Fibroblast of skin of right quadriceps (primary cell): ENCODE data around the gene DYSF.
"Not testable (repeated sequence)": the region's sequence is repeated elsewhere in the genome, so short reads cannot be mapped to it uniquely, and the experiment has no call there.

Source experiments
- DNase-seq: peaks from one replicate; pipeline ENCODE4 v3.0.0-alpha.2; 2013

The DYSF gene

DNA sequence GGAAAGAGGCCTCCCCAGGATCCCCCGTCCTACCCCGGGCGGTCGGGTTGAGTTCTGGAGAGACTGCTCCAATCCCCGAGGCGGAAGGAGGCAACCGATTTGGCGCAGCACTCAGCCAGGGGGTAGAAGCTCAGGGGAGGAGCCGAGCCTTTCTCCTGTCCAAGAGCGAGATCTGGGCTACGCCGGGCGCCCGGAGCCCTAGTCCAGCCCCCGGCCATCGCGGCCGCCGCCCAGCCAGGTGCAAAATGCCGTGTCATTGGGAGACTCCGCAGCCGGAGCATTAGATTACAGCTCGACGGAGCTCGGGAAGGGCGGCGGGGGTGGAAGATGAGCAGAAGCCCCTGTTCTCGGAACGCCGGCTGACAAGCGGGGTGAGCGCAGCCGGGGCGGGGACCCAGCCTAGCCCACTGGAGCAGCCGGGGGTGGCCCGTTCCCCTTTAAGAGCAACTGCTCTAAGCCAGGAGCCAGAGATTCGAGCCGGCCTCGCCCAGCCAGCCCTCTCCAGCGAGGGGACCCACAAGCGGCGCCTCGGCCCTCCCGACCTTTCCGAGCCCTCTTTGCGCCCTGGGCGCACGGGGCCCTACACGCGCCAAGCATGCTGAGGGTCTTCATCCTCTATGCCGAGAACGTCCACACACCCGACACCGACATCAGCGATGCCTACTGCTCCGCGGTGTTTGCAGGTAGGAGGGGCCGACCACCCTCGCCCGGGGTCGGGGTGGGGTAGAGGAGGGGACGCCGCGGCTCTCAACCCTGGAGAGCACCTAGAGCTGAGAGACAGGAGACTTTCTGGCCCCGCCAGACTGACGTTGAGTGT is at the start of gene DYSF:
TSS of gene DYSF (plus strand) at position 158 of the 817 bp plus-strand sequence.
- no peak for DNase-seq

DNA sequence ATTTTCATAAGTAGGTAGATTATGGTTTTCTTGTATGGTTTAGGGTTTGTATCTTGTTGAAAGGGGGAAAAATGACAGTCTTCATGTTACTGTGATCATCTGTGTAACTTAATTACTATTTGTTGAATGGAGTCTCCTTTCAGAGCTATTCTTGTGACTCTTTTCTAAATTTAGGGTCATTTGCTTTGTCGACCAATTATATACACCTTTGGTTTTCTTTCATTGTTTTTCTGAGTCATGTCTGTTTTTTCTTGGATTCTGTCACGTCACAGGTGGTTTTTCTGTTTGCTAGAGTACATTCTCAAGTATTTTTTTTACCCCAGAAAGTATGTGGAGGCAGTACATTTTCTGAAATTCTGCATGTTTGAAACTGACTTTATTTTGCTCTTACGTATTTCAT is 43.8 kb upstream of the DYSF start:
- DNase-seq: no peak

DNA sequence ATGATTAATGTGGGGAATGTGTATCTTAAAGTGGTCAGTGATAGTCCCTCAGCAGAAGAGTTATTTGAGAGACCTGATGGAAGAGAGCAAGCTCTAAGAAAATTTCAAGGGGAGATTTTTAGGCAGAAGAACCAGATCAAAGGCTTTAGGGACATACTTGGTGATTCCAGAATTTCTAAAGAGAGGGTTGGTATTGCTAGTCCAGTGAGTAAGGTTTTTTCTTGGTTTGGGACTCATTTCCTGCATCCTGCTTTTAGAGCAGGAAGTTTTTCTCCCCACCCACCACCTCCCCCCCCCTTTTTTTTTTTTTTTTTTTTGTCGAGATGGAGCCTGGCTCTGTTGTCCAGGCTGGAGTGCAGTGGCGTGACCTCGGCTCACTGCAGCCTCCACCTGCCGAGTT is 42.7 kb upstream of the DYSF start:
- DNase-seq: no peak

DNA sequence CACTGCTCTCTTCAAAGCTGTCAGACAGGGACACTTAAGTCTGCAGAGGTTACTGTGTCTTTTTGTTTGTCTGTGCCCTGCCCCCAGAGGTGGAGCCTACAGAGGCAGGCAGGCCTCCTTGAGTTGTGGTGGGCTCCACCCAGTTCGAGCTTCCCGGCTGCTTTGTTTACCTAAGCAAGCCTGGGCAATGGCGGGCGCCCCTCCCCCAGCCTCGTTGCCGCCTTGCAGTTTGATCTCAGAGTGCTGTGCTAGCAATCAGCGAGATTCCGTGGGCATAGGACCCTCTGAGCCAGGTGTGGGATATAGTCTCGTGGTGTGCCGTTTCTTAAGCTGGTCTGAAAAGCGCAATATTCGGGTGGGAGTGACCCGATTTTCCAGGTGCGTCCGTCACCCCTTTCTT is 36.5 kb upstream of the DYSF start:
- DNase-seq: not testable (repeated sequence)

DNA sequence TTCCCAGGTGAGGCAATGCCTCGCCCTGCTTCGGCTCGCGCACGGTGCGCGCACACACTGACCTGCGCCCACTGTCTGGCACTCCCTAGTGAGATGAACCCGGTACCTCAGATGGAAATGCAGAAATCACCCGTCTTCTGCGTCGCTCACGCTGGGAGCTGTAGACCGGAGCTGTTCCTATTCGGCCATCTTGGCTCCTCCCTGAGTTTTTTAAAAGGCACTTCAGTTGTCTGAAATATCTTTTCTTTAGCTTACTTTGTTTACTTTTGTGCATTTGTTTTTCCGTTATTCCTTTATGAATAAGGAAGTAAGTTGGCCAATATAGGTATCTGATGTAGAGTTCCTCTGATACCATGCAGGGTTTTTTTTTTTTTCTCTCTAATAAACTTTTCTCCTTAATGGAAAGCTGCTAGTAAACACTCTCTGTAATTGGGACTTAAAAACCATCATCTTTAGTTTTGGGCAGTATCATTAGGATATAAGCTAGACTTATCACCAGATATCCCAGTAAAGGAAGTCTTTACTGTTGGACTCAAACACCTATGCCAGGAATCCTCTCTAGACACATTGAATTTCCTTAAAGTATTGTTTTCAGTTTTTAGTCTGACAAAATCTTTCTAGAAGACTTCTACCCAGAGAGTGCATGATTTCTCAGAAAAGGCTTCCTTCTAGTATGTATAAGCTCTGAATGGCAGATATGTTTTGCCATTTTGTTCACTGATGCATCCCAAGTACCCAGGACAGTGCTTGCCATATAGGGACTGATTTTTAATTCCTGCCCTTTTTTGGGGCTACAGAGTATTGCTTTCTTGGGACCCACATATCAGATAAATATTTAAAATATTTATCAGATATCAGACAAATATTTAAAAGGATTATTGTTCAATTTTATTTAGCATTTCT is 35.8 kb upstream of the DYSF start:
- DNase-seq: no peak

DNA sequence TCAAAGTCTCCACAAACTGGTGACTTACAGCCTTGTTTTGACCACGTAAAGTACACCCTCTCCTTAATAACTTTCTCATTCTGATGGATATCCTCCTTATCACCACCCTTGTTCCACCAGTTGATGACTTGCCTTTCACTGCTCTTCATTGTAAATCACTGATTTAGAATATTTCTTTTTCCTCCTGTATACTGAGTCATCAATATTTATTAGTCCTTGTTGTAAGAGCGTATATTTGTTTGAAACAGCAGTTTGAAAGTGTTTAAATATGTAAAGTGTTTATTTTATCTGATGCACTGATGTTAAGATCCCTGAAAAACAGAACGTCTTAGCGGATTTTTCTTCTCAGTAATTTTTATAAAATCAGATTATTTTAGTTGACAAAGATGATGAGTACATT is 34.2 kb upstream of the DYSF start:
- no peak for DNase-seq

DNA sequence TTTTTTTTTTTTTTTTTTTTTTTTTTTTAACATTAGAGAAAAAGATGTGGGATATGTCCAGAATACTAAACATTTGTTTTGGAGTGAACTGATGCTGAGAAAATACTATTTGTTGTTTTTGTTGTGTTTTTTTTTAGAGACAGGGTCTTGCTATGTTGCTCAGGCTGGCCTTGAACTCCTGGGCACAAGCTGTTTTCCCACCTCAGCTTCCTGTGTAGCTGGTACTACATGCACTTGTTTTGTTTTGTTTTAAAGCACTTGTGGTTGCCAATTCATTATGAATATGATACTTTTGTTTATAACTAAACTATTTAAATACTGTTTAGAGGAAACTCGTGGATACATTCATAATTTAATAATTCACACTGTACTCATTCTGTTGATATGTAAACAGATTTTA is 33.4 kb upstream of the DYSF start:
- no peak for DNase-seq

DNA sequence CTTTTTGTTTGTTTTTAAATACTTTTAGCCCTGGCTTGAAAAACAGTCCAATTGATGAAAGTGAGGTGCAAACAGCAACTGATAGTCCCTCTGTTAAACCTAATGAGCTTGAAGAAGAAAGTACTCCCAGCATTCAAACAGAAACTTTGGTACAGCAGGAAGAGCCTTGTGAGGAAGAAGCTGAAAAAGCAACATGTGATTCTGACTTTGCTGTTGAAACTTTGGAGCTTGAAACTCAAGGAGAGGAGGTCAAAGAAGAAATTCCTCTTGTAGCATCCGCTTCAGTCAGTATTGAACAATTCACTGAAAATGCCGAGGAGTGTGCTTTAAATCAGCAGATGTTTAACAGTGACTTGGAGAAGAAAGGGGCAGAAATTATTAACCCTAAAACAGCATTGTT is 30.6 kb upstream of the DYSF start:
- DNase-seq: no peak

DNA sequence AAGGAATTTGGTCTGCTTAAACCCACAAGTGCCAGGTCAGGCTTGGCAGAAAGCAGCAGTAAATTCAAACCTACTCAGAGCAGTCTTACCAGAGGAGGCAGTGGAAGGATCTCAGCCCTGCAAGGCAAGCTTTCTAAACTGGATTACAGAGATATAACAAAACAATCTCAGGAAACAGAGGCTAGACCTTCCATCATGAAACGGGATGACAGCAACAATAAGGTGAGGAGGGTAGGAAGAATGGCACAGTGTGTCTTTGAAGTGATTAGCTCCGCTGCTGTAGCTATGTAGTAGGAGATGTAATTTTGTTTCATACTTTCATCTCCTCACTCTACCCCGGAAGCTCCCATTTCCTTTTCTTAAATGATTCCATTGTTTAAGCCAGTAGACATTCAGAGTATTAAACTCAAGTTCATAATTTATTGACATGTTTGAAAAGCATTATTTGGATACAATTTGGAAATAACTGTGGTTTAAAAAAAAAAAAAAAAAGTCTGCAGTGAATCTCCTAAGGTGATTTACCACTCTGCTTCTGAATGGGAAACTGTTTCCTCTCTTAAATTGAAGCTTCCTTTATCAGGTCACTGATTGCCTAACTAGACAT is 29.4 kb upstream of the DYSF start:
- no peak for DNase-seq

DNA sequence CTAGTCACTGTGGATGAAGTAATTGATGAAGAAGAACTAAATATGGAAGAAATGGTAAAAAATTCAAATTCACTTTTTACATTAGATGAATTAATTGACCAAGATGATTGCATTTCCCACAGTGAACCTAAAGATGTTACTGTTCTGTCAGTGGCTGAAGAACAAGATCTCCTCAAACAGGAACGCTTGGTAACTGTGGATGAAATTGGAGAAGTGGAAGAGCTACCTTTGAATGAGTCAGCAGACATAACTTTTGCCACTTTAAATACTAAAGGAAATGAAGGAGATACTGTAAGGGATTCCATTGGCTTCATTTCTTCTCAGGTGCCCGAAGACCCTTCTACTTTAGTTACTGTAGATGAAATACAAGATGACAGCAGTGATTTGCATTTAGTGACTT is 26.6 kb upstream of the DYSF start:
- DNase-seq: no peak

DNA sequence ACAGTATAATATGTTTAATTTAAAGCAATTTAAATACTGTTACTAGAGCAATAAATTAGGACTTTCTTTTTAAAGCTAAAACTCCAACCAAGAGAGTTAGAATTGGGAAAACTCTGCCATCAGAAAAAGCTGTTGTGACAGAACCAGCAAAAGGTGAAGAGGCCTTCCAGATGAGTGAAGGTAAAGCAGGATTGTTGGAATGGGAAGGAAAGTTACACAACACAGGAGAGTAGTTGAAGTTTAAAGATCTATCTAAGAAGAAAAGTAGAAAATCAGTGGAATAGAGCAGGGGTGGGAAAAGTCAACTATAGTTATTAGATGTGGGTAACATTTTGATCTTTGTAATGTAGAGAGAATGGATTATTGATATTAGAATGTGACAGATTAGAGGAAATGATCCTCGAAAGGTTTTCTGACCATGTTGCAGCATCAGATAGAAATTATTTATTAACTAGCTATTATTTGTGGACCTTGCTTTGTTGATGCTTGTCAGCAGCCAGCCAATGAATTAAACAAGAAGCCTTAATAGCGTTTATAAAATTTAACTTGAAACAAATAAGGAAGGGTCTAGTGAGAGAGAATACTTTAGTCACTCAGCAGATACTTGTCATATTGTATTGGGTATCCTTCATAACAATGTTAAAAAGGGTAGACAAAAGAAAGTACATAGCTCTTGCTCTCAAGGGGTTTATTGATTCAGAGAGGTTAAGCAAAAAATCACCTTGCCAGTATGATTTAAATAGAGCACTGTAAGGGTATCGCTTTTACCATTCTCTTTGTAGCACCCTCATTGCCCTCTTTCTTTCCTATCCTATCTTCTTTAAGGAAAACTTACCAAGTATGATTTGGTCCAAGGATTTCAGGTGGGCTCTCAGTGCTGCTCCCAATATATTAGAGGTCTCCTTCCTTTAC is 24.6 kb upstream of the DYSF start:
- no peak for DNase-seq

DNA sequence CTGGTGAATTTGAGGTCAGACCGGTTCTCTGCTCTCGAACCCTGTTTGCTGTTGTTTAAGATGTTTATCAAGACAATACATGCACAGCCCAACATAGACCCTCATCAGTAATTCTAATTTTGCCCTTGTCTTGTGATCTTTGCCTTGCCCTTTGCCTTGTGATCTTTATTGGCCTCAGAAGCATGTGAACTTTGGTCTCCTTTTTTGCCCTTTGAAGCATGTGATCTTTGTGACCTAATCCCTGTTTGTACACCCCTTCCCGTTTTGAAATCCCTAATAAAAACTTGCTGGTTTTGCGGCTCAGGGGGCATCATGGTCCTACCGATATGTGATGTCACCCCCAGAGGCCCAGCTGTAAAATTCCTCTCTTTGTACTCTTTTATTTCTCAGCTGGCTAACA is 8.2 kb upstream of the DYSF start:
- DNase-seq: not testable (repeated sequence)

DNA sequence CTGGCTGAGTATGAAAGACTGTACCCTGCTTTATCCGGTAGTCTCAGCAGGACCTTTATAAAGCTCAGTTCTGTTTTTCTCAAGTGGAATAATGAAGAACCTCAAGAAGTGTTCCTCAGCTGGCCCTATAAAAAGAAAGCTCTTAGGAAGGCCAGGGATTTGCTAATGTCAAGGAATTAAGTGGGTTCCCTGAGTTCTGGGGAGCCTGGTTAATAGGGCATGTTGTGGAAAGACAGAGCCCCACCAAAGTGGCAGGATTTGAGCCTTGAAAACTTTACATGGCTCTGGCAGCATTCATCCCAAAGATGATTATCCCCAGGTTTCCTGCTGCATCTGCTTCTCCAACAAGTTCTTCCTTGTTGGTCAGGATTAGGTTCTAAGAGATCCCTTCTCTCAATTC is 6.9 kb upstream of the DYSF start:
- no peak for DNase-seq

DNA sequence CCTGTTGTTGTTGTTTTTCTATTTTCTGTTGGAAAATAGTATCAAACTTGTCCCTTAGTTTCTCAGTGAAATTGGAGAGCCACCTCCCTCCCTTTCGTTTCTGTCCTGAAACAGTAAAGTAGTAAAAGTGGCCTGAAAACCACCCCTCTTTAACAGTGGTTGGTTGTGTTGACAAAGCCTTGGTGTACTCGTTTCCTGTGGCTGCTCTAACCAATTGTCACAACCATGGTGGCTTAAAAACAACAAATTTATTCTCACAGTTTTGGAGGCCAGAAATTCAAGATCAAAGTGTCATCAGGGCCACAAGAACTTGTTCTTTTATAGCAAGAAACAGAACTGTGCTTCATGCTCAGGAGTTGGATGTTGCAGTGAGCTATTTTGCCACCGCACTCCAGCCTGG is 4.0 kb upstream of the DYSF start:
- no peak for DNase-seq

DNA sequence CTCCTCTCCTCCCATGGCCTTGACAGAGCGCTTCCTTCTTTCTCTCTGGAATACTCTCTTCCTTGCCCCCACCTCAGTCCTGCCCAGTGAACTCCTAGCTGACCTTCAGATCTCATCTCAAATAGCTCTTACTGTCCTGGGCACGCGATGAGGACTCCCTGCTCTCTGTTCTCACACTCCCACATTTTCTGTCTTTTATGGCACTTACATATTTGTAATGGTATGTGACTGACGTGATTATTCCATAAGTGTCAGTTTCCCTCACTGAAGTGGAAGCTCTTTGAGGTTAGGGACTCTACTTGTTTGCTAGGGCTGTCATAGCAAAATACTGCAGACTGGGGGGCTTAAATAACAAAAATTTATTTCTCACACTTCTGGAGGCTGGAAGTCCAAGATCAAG is 1.7 kb upstream of the DYSF start:
- DNase-seq: no peak

DNA sequence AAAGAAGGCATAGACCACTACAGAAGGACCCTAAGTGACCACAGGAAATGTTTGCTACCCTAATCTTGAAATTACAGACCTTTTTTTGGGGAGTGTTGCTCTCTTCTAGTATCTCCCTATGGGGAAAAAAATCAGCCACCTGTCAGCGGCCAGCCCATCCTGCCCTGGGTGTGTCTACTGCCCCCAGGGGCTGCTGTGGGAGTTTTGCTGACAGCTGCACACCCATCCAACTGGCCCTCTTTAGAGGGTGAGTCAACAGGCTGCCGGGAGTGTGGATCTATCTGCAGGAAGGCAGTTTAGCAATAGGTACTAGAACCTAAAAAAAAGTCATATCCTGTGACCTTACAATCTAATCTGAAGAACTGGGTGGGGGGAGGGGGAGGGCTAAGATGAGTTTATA is 796 bp upstream of the DYSF start:
- DNase-seq: no peak

DNA sequence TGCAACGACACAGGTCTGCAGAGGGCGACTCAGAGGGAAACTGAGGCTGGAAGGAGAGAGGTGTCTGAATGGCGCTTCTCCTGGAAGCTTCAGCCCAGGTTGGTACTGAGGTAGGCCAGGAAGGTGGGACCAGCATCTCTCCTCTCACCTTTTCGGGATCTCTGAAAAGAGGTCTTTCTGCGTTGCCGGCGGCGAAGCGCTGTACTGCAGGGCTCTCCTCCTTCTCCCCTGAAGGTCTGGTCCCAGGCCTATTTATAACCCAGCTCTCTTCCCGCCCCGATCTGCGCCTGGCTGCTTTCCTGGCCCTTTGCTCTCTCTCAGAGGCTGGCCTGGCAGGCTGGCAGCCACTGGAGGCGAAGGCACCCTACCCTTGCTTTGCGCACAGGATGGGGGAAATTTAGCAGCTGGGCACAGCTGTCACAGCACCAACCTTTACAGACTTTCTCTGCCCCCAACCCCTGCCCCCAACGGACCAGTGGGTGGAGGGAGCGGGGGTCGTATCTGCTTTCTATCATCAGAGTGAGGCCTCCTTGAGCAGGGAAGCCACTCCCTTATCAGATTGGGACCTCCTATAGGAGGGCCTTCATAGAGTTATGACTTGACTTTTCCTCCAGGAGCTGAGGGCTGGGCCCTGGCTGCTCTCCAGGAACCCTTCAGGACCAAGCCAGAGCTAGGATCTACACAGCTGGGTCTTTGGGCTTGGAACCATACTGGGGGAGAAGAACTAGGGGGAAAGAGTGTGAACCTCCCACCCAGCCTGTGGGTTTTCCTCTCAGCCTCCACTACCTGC is 1.1 kb downstream of the DYSF start:
- DNase-seq: no peak

DNA sequence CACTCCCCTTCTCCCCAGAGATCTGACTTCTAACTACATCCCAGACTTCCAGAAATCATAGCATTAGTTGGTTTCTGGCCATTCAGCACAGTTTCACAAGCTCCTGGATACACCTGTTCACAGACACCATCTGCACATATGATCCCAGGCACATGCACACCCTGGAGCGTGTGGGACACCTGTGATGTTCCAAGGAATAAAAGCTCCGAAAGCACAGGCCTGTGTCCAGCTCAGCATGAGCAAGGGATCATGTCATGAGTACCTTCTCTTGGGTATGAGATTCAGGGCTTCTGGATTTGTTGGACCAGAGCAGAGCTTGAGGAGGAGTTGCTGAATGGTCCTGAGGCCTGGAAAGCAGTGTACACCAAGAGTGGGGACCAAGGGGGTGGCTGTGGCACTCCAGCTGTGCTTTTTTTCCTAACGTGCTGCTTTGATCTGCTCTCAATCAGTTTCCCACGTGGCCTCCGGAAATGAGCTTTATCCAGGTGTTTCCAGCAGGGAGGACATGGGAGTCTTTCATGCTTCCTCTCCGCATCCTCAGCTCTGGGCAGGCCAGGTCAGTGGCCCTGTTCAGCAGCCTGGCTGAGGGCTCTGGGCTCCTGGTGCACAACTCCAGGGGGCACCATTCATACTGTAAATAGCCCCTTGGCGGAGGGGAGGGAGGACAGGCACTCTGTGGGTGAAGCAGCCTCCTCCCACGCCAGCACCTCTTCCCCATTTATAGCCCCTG is 1.8 kb downstream of the DYSF start:
- no peak for DNase-seq

DNA sequence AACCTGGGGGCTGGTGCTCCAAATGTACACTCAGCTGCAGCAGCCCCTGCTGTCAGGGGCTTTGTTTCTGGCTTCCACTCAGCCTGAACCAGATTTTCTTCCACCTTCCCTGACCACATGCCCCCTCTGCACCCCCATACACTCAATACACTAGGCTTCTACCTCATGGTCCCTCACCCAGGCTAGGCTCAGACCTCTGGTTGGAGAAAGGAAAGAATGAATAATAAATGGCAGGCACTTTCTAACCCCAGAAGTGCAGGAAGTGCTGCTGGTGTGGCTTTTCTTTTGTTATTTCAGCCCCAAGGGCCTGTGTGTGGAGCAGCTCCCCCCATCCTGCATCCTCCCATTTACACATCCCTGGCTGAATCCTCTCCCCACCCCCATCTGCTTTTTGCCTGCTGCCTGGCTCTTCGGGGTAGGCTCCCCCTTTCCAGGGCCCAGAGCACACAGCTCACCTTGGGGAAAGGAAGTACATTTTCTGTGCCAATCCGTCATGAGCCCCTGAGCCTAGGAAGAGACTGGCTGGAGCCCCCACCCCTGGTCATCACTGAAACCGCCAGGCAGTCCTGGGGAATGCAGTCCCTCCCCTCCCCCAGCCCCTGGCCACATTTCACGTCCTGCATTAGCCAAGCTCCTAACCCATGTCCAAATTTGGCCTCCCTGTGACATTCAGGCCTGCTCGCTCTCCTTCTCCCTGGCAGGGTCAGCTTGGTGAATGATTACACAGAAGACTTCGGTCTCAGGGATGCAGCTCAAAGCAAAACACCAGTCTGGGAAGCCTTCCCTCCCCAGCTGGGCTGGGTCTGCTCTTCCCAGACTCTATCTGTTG is 2.6 kb downstream of the DYSF start:
- DNase-seq: no peak

DNA sequence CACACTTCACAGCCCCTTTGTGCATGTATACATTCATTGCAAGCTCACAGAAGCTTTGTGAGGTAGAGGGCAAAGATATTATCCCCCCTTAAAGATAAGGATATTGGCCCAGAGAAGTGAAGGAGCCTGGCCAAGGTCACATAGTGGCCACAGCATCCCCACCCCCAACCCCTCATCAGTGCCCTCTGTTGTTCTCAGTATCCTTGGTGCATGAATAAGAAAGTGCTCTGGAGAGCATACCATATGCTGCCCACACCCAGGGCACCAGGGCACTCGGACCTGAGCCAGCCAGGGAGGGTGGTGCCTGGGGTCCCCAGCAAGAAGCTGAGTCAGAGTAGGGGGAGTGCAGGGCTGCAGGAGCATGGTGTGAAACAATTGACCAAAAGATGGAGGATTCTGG is 3.3 kb downstream of the DYSF start:
- no peak for DNase-seq
